AG10803 (cell line): ENCODE data around the gene FAM171A2.

Source experiments
- DNase-seq: peaks from one replicate; pipeline ENCODE4 v3.0.0; 2010; ENCODE audit warnings: low read depth
- H3K4me3 ChIP-seq: 2 replicates; pipeline ENCODE4 v1.5.1; 2011; ENCODE audit warnings: mild to moderate bottlenecking, low read length, control low read depth
- TF ChIP-seq, protein P1 (sequence below): conservative IDR thresholded peaks from 2 replicates; pipeline ENCODE4 v1.5.1; 2011; ENCODE audit warnings: mild to moderate bottlenecking, low read length, control low read depth, inconsistent platforms

FAM171A2 gene

DNA sequence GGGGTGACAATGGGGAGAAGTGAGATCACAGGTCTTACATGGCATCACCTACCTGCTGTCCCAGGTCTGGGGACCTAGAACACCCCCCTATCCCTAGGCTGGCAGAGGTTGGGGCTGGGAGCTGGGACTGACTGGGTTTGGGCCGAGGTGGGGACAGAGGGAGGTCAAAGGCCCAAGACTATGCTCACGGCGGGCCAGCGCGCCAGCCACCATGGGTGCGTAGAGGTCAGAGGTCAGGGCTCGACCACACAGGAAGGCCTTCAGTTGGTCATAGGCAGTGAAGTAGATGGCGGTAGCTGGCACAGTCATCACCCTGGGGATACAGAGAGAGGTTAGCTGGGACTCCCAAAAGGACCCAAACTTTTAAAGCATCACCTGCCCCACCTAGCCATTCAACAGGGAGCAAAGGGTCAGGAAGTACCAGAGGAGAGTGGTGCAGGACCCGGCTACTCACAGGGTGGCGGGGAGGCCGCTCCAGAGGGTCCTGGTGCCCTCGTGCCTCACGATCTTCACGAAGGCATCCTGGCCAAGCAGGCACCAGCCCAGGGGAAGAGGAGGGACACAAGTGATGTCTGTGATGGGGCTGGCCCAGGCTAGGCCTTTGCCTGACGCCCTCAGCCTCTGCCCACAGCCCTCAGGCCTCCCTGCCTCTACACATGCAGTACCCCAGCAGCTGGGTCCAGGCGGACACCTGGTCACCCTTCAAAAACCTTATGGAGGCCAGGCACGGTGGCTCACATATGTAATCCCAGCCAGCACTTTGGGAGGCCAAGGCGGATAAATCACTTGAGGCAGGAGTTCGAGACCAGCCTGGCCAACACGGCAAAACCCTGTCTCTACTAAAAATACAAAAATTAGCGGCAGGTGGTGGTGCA is 42.2 kb downstream of the FAM171A2 start:
- DNase-seq, result no peak
- H3K4me3 ChIP-seq, result no peak overlapping the region
- TF ChIP-seq, protein P1, sequence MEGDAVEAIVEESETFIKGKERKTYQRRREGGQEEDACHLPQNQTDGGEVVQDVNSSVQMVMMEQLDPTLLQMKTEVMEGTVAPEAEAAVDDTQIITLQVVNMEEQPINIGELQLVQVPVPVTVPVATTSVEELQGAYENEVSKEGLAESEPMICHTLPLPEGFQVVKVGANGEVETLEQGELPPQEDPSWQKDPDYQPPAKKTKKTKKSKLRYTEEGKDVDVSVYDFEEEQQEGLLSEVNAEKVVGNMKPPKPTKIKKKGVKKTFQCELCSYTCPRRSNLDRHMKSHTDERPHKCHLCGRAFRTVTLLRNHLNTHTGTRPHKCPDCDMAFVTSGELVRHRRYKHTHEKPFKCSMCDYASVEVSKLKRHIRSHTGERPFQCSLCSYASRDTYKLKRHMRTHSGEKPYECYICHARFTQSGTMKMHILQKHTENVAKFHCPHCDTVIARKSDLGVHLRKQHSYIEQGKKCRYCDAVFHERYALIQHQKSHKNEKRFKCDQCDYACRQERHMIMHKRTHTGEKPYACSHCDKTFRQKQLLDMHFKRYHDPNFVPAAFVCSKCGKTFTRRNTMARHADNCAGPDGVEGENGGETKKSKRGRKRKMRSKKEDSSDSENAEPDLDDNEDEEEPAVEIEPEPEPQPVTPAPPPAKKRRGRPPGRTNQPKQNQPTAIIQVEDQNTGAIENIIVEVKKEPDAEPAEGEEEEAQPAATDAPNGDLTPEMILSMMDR, result no peak

DNA sequence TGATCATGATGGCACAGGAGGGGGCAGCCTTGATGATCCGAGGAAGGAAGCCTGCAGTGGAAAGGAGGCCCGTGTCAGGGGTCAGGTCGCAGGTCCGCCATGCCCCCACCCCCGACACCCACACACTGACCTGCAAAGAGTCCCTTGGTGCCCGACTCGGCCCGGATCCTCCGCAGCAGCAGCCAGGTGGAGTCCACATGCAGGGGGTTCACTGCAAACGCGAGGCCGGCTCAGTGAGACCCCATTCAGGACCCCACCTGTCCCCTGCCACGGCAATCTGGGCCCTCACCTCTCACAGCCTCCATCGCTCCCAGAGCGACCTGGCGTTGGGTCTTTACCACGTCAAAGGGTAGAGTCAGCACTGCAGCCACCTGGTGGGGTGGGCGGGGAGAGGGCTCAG is 43.6 kb downstream of the FAM171A2 start:
- DNase-seq, result no peak
- H3K4me3 ChIP-seq, result no peak overlapping the region
- TF ChIP-seq, protein P1, result no peak

DNA sequence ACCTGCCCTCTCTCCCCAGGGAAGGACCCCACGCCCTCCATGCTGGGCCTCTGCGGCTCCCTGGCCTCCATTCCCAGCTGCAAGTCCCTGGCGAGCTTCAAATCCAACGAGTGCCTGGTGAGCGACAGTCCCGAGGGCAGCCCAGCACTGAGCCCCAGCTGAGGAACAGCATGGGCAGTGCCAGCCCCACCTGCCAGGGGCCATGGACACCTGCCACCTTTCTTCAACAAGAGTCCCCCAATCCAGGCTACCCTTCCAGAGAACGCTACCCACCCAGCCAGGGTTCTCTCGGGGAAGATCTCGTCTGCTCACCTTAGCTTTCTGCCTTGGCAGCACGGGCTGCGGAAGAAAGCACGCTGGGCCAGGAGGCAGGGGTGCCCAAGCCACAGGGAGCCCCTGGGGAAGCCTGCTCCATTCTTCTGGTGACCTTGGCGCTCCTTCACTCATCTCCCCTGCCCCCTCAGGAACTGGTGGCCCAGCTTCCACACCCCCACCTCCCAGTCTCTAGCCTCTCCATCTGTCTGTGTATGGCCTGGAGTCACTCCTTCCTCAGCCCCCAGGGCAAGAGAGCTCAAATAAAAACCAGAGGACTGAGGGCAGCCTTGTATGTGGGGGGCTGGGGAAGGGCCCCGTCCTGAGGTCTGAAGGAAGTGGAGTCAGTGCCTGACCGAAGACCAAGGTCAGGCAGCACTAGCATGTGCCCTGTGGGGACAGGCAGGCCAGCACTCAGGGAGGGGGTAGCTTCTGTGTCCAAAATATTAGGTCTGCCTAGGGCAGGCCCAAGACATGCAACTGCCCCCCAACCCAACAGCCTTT is 45.4 kb downstream of the FAM171A2 start:
- no peak overlapping the region for H3K4me3 ChIP-seq
- DNase-seq, result no peak
- TF ChIP-seq, protein P1, result no peak

DNA sequence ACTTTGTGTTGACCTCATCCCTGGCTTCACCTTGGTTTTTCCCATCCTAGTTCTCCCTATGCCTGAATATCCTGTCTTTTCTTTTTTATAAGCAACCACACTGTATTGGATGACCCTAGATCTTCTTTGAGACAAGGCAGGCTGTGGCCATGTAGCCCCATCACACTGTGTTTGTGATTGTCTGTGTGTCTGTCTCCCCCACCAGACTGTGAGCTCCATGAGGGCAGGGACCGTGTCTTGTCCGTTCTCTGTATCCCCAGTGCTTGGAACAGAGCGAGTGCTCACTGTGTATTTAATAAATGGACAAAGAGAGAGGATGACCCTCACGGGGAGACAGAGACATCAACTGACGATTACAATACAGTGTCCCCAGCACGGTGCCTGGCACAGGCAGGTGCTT is 46.1 kb downstream of the FAM171A2 start:
- H3K4me3 ChIP-seq, result no peak overlapping the region
- TF ChIP-seq, protein P1, result no peak
- DNase-seq, result no peak

DNA sequence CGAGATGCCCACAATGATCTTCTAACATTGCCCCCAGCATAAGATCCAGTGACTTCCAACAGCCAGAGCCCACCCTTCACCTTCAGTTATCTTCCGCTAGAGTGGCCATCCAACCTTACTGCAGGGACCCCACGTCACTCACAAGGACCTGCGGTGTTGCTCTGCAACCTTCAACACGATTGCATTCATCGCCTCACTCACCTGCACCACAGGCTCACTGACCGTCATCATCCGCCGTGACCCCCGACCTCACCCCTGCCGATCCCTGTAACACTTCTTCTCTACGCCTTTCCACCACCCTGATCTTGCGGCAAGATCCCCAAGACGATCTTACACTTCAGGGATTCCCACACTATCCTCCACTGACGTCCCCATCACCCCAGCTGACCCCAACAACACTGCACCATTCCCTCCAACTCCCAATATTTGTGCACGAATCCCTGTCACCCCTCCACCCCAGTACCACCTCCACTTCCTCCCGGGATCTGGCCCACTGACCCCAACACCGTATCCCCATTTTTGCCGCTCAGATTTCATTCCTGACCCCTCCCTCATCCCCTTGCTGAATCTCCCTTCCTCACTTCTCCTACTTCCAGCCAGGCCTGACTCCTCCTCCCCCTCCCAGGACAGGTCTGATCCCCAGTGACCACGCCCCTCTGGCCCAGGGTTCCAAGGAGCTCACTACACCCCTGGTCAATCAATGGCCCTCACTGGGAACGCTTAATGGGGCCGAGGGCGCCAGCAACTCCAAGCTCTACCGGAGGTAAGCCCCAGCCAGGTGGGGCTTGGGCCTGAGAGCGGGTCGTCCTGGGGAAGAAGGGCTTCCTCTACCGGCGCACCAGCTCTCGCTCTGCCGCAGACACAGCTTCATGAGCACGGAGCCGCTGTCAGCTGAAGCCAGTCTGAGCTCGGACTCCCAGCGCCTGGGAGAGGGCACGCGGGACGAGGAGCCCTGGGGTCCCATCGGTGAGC is 47.6 kb downstream of the FAM171A2 start:
- TF ChIP-seq, protein P1, result no peak
- H3K4me3 ChIP-seq, result no peak overlapping the region

DNA sequence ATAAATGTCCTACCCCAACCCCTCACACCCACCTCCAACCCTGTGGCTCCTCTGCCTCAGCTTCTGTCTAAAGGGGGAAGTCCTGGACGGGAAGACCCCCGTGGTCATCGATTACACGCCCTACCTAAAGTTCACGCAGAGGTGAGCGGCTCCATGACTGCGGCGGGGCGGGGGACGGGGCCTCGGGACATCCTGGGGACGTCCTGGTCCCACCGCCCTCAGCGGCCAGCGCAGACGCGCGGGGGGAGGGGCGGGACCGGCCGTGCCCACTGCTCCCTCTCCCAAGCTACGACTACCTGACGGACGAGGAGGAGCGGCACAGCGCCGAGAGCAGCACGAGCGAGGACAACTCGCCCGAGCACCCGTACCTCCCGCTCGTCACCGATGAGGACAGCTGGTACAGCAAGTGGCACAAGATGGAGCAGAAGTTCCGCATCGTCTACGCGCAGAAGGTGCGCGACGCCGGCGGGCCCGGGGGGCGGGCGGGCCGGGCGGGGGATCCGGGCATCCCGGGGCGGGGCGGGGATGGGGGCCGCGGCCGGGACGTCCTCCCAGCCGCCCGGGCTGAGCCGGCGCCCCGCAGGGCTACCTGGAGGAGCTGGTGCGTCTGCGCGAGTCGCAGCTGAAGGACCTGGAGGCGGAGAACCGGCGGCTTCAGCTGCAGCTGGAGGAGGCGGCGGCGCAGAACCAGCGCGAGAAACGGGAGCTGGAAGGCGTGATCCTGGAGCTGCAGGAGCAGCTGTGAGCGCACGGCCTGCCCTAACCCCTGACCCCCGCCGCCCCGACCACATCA is 48.6 kb downstream of the FAM171A2 start:
- DNase-seq, result no peak

More for the DNA sequence above, 47.6 kb downstream of the FAM171A2 start:
- DNase-seq, result no peak

More for the DNA sequence above, 48.6 kb downstream of the FAM171A2 start:
- H3K4me3 ChIP-seq, result peak overlapping the region; percentile 41
- TF ChIP-seq, protein P1, result no peak
